Spleen (tissue), 11 donors: ENCODE data around the gene AP4M1. TPM values are rescaled to one million over a fixed set of nuclear protein-coding genes. Genes with fewer than 3 reads are reported as not detected.

ENCODE experiments used
- DNase-seq: peaks from one replicate; pipeline ENCODE4 v3.0.0-alpha.2; 2020
- H3K27ac ChIP-seq, 8 donors: fragments of 200-600 bp; sonication (generic) in 7 of 8; 1 replicate in 4 of 8; 2 replicates in 4 of 8; pipeline versions ENCODE4 v1.5.0 to v1.8.0; 2016 to 2021; ENCODE audit warnings: inconsistent platforms in 4 of 8, mild to moderate bottlenecking in 4 of 8, moderate library complexity in 1 of 8
- H3K27me3 ChIP-seq, 7 donors: fragments of 200-600 bp; sonication (generic) in 6 of 7; replicated peaks in 1 of 7; 1 replicate in 4 of 7; 2 replicates in 3 of 7; pipeline versions ENCODE4 v1.5.0 to v1.8.0; 2016 to 2021; ENCODE audit warnings: inconsistent platforms in 3 of 7, mild to moderate bottlenecking in 1 of 7
- H3K36me3 ChIP-seq, 6 donors: fragments of 200-600 bp; sonication (generic) in 5 of 6; 1 replicate in 4 of 6; 2 replicates in 2 of 6; pipeline versions ENCODE4 v1.5.0 to v1.8.0; 2016 to 2021; ENCODE audit warnings: inconsistent platforms in 2 of 6
- H3K4me1 ChIP-seq, 6 donors: fragments of 200-600 bp; sonication (generic) in 5 of 6; 1 replicate in 3 of 6; 2 replicates in 3 of 6; pipeline versions ENCODE4 v1.5.0 to v1.8.0; 2016 to 2021; ENCODE audit warnings: inconsistent platforms in 3 of 6
- H3K4me3 ChIP-seq, 8 donors: fragments of 200-600 bp; sonication (generic) in 7 of 8; 1 replicate in 4 of 8; 2 replicates in 4 of 8; pipeline versions ENCODE4 v1.5.0 to v1.8.0; 2016 to 2021; ENCODE audit warnings: inconsistent platforms in 4 of 8, mild to moderate bottlenecking in 4 of 8, moderate library complexity in 2 of 8
- H3K9me3 ChIP-seq, 8 donors: fragments of 200-600 bp; sonication (generic) in 7 of 8; 1 replicate in 4 of 8; 2 replicates in 4 of 8; pipeline versions ENCODE4 v1.5.0 to v1.8.0; 2016 to 2021; ENCODE audit warnings: inconsistent platforms in 4 of 8
- POLR2A ChIP-seq, 3 donors: fragments of 450-650 bp; IDR thresholded peaks; one replicate each; pipeline ENCODE4 v1.5.1; 2017; ENCODE audit warnings: antibody characterized with exemption in 3 of 3, mild to moderate bottlenecking in 1 of 3
- POLR2AphosphoS5 ChIP-seq, 3 donors: sonication (generic); formaldehyde crosslinking; IDR thresholded peaks; one replicate each; pipeline ENCODE4 v1.5.1; 2017; ENCODE audit warnings: antibody characterized with exemption in 3 of 3
- WGBS, 5 donors: extraction: QIAGEN DNeasy Blood & Tissue Kit in 3 of 5; methylation state at CpG; one replicate each; pipeline versions ENCODE4 v1.1.5 to v1.1.7; 2013 to 2018; 5-methylcytosine and 5-hydroxymethylcytosine counted together
- intact Hi-C: fragments of 100-400 bp; cut with DNase I; formaldehyde crosslinking; loops from one replicate; pipeline ENCODE4 v1.15.0; 2023; ENCODE audit warnings: low total_unique reads
- polyA plus RNA-seq, 3 donors: library from polyadenylated mRNA; stranded (reverse); fragments of 200-250 nt; gene quantifications; one replicate each; pipeline ENCODE4 v1.2.1, GENCODE V29; 2013
- total RNA-seq, 7 donors: library from RNA; depleted of rRNA in 3 of 7; stranded (reverse); fragments of >200 nt in 3 of 7; fragmentation: NEBNext Ultra II Directional in 4 of 7; extraction: Animal tissue kit (Norgen Biotek cat#: 25700) in 4 of 7; gene quantifications; one replicate each; pipeline versions ENCODE4 v1.1.0 to v1.2.1, GENCODE V29; 2016 to 2021
- TF ChIP-seq, protein P1 (sequence below), 11 experiments: fragments of 200-600 bp in 7 of 11; fragments of 450-650 bp in 4 of 11; sonication (generic) in 4 of 11; IDR thresholded peaks in 8 of 11; conservative IDR thresholded peaks in 3 of 11; 1 replicate in 7 of 11; 2 replicates in 4 of 11; pipeline versions ENCODE4 v1.4.0 to v1.8.0; 2016 to 2021; ENCODE audit warnings: antibody characterized with exemption in 11 of 11, inconsistent platforms in 4 of 11, mild to moderate bottlenecking in 1 of 11
- donor health status: healthy with polysubstance abuse.
- donor health status: DM: no; HTN: no; CAD: no; lungs with moderate emphysema.
- donor health status: DM: no; HTN: no; CAD: no.
- donor health status: Bipolar disorder and iron deficiency.
- donor health status: healthy.
- donor health status: DM: no; HTN: no; CAD: no.
- donor health status: DM: yes; HTN: yes; CAD: no.

Gene AP4M1
- total and polyA plus RNA-seq, 10 donors = 8.7 to 18.0 (median 10.2) TPM

DNA sequence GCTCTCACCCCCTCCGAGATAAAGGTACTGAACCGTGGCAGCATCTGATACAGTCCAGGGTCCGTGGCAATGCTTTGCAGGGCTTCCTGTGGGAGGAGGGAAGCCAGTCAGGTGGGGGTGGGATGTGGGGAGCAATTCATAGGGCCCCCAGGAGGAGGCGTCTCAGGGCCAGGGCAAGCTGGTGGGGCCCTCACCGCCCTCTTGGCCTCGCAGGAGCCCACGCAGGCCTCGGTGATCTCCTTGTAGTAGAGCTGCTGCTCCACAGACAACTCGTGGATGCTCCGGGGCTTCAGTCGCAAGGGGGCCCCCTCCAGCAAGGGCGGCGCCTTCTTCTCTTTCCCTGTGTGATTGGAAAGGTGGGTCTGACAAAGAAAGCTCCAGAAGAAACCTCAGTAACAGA lies 10.5 kb downstream of the AP4M1 start:
- TF ChIP-seq POLR2AphosphoS5 (IDR thresholded peaks at IDR 0.05) (peak in 1 of 3 donors; percentile 34), POLR2A (IDR thresholded peaks at IDR 0.05) (no peak)
- TF ChIP-seq, protein P1, sequence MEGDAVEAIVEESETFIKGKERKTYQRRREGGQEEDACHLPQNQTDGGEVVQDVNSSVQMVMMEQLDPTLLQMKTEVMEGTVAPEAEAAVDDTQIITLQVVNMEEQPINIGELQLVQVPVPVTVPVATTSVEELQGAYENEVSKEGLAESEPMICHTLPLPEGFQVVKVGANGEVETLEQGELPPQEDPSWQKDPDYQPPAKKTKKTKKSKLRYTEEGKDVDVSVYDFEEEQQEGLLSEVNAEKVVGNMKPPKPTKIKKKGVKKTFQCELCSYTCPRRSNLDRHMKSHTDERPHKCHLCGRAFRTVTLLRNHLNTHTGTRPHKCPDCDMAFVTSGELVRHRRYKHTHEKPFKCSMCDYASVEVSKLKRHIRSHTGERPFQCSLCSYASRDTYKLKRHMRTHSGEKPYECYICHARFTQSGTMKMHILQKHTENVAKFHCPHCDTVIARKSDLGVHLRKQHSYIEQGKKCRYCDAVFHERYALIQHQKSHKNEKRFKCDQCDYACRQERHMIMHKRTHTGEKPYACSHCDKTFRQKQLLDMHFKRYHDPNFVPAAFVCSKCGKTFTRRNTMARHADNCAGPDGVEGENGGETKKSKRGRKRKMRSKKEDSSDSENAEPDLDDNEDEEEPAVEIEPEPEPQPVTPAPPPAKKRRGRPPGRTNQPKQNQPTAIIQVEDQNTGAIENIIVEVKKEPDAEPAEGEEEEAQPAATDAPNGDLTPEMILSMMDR (IDR thresholded peaks at IDR 0.05 in 8 of 11, conservative IDR thresholded peaks at IDR 0.05 in 3 of 11) = no peak
- Histone ChIP-seq H3K27me3 (no peaks in the 10 kb centered on the region), H3K4me3 (no peak overlapping the region), H3K27ac (no peak overlapping the region), H3K4me1 (no peaks in the 10 kb centered on the region), H3K36me3 (peaks cover 0 to 85% (median 73%) of the 10 kb centered on the region in 6 donors), H3K9me3 (no peaks in the 10 kb centered on the region)
- no peak for DNase-seq
- WGBS, 5 donors = 77 to 90% (median 87%) methylated on average over 8 to 13 of the region's 13 CpGs
- intact Hi-C loops = no loop called here

DNA sequence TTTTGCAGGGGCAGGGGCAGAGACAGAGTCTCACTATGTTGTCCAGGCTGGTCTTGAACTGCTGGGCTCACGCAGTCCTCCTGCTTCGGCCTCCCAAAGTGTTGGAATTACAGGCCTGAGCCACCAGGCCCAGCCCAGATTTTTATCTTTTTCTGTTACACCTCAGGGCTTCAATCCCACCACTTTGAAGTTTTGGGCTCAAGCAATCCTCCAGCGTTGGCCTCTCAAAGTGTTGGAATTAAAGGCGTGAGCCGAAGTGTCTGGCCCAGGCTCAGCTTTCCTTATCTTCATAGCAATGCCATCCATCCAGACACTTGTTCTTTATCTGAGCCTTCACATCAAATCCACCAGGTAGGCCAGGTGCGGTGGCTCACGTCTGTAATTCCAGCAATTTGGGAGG lies 13.6 kb downstream of the AP4M1 start:
- intact Hi-C loops = no loop called here
- Histone ChIP-seq H3K4me1 (peaks cover 7 to 26% (median 17%) of the 10 kb centered on the region in 6 donors), H3K36me3 (peaks cover 0 to 54% (median 44%) of the 10 kb centered on the region in 6 donors), H3K9me3 (no peaks in the 10 kb centered on the region), H3K4me3 (no peak overlapping the region), H3K27ac (no peak overlapping the region), H3K27me3 (no peaks in the 10 kb centered on the region)
- no peak for DNase-seq
- TF ChIP-seq POLR2A (IDR thresholded peaks at IDR 0.05) (no peak), POLR2AphosphoS5 (IDR thresholded peaks at IDR 0.05) (no peak)
- TF ChIP-seq, protein P1 (IDR thresholded peaks at IDR 0.05 in 8 of 11, conservative IDR thresholded peaks at IDR 0.05 in 3 of 11) = no peak
- WGBS, 5 donors = 89 to 97% (median 95%) methylated on average over 7 of the region's 7 CpGs

DNA sequence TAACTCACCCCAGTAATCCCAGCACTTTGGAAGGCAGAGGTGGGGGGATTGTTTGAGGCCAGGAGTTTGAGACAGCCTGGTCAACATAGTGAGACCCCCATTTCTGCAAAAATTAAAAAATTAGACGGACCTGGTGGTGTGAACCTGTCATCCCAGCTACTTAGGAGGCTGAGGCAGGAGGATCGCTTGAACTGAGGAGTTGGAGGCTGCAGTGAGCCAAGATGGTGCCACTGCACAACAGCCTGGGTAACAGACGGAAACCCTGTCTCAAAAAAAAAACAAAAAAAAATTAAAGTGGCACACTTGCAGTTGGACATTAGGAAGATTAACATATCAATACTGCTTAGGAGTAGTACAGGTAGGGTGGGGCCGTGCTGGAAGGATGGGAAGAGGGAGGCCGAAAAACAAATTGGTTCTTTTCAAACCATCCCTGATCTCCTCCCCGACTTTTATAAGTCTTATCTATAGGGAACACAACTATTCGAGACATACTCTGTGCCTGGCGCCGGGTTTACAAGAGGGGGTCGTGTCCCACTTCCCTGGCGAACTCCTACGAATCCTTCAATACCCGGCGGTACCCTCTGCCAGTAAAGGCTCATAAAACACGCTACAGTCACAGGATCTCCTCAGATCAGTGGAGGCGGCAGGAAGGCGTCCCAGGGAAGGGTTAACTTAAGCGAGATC lies 17.1 kb downstream of the AP4M1 start:
- Histone ChIP-seq H3K9me3 (no peaks in the 10 kb centered on the region), H3K27me3 (no peaks in the 10 kb centered on the region), H3K36me3 (peaks cover 0 to 33% (median 10%) of the 10 kb centered on the region in 6 donors), H3K4me1 (peaks cover 16 to 59% (median 32%) of the 10 kb centered on the region in 6 donors), H3K27ac (peak overlapping the region; percentile 87 to 96 (median 90)), H3K4me3 (peak overlapping the region; percentile 75 to 94 (median 90))
- intact Hi-C loops = no loop called here
- WGBS, 5 donors = 21 to 23% (median 23%) methylated on average over 17 to 18 of the region's 18 CpGs
- TF ChIP-seq POLR2AphosphoS5 (IDR thresholded peaks at IDR 0.05) (no peak), POLR2A (IDR thresholded peaks at IDR 0.05) (no peak)
- TF ChIP-seq, protein P1 (IDR thresholded peaks at IDR 0.05 in 8 of 11, conservative IDR thresholded peaks at IDR 0.05 in 3 of 11) = no peak
- no peak for DNase-seq
